ENCODE data around the gene OXCT1. TPM values are rescaled to one million over a fixed set of nuclear protein-coding genes. Genes with fewer than 3 reads are reported as not detected.

OXCT1 gene
- total and polyA plus RNA-seq, 9 of the 15 experiments (the other 6 are each of a cell fraction or from before 2014, with no cell fraction given) = 24.7 to 61.2 (median 41.9) TPM

GRCh38 chr5:41903892-41904799 is 33.9 kb upstream of the OXCT1 start, which contains the start of gene RIMOC1 (continued):
- TF ChIP-seq, protein P1, sequence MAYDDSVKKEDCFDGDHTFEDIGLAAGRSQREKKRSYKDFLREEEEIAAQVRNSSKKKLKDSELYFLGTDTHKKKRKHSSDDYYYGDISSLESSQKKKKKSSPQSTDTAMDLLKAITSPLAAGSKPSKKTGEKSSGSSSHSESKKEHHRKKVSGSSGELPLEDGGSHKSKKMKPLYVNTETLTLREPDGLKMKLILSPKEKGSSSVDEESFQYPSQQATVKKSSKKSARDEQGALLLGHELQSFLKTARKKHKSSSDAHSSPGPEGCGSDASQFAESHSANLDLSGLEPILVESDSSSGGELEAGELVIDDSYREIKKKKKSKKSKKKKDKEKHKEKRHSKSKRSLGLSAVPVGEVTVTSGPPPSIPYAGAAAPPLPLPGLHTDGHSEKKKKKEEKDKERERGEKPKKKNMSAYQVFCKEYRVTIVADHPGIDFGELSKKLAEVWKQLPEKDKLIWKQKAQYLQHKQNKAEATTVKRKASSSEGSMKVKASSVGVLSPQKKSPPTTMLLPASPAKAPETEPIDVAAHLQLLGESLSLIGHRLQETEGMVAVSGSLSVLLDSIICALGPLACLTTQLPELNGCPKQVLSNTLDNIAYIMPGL (CRISPR knock-in tag; IDR thresholded peaks at IDR 0.05) = no peak
- TF ChIP-seq SMAD4 (CRISPR knock-in tag; conservative IDR thresholded peaks at IDR 0.05) (peak; percentile 83), JUNB (CRISPR knock-in tag; conservative IDR thresholded peaks at IDR 0.05) (no peak; the same call in 1 of the 2 replicates), ELF2 (CRISPR knock-in tag; IDR thresholded peaks at IDR 0.05) (peak; percentile 66; the same call in 1 of the 2 replicates), KAT2B (IDR thresholded peaks at IDR 0.05; ENCODE audit: low read depth, low read length) (no peak), HDAC2 (IDR thresholded peaks at IDR 0.05) (peak; percentile 88), ZNF324 (CRISPR knock-in tag; IDR thresholded peaks at IDR 0.05) (peak; percentile 58; the same call in 1 of the 2 replicates), TSC22D4 (tag; IDR thresholded peaks at IDR 0.05) (no peak), ZNF778 (CRISPR knock-in tag; IDR thresholded peaks at IDR 0.05) (no peak), ZNF695 (CRISPR knock-in tag; IDR thresholded peaks at IDR 0.05) (no peak), PTTG1 (tag; IDR thresholded peaks at IDR 0.05; ENCODE audit: low read depth) (no peak), KAT8 (IDR thresholded peaks at IDR 0.05; ENCODE audit: low read depth) (0 out of 2 replicates have a peak, but pooled peaks have one; percentile 44), SMARCB1 (IDR thresholded peaks at IDR 0.05; ENCODE audit: insufficient read length, low read depth) (no peak), ADNP (tag; IDR thresholded peaks at IDR 0.05) (no peak), TRIM28 (IDR thresholded peaks at IDR 0.05) (peak; percentile 36; the same call in 1 of the 2 replicates), ZNF124 (CRISPR knock-in tag; IDR thresholded peaks at IDR 0.05) (no peak), SRSF9 (IDR thresholded peaks at IDR 0.05; ENCODE audit: borderline replicate concordance, low read depth, low read length) (no peak), ZC3H11A (IDR thresholded peaks at IDR 0.05; ENCODE audit: low read depth, low read length) (no peak), PTBP1 (IDR thresholded peaks at IDR 0.05; ENCODE audit: low read depth, low read length) (no peak)
- TF ChIP-seq, protein P2, sequence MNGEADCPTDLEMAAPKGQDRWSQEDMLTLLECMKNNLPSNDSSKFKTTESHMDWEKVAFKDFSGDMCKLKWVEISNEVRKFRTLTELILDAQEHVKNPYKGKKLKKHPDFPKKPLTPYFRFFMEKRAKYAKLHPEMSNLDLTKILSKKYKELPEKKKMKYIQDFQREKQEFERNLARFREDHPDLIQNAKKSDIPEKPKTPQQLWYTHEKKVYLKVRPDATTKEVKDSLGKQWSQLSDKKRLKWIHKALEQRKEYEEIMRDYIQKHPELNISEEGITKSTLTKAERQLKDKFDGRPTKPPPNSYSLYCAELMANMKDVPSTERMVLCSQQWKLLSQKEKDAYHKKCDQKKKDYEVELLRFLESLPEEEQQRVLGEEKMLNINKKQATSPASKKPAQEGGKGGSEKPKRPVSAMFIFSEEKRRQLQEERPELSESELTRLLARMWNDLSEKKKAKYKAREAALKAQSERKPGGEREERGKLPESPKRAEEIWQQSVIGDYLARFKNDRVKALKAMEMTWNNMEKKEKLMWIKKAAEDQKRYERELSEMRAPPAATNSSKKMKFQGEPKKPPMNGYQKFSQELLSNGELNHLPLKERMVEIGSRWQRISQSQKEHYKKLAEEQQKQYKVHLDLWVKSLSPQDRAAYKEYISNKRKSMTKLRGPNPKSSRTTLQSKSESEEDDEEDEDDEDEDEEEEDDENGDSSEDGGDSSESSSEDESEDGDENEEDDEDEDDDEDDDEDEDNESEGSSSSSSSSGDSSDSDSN (IDR thresholded peaks at IDR 0.05; ENCODE audit: borderline replicate concordance in 1 of 2, low read depth in 2 of 2, low read length in 2 of 2) = no peak

Data from K562 (cell line).